Myometrial cell (primary cell): ENCODE results near the gene DSCAM. TPM values are rescaled to one million over a fixed set of nuclear protein-coding genes. Genes with fewer than 3 reads are reported as not detected.

ENCODE experiments used
- total RNA-seq: library from RNA; depleted of rRNA; stranded (reverse); fragments of >200 nt; gene quantifications from 2 replicates; pipeline ENCODE4 v1.2.3, GENCODE V29; 2015

Gene DSCAM
- not detected in 2 replicates for total RNA-seq

GRCh38 chr21:40846587-40847411 lies at the start of gene DSCAM:
DSCAM (minus strand) TSS chr21:40847158; CDS start chr21:40846661, 497 bp downstream.

